Gastrocnemius medialis (tissue), 4 donors: Measurements from ENCODE around the gene SH3BP5. TPM values are rescaled to one million over a fixed set of nuclear protein-coding genes. Genes with fewer than 3 reads are reported as not detected.
A peak's percentile ranks its signal among the peaks of the same experiment; 100 is the strongest.

Experiments
- ATAC-seq, 2 donors: fragments of 150-250 bp; one replicate each; pipeline ENCODE4 v1.9.1; 2016
- DNase-seq, 2 donors: peaks; one replicate each; pipeline ENCODE4 v3.0.0-alpha.2; 2019
- H3K27ac ChIP-seq, 4 donors: fragments of 200-600 bp; sonication (generic); 1 replicate in 1 of 4; 2 replicates in 3 of 4; pipeline ENCODE4 v1.5.1; 2016 to 2018; ENCODE audit warnings: mild to moderate bottlenecking in 2 of 4, moderate library complexity in 1 of 4
- H3K27me3 ChIP-seq, 3 donors: fragments of 200-600 bp; sonication (generic) in 2 of 3; 1 replicate in 1 of 3; 2 replicates in 2 of 3; pipeline versions ENCODE4 v1.5.1 to v1.6.0; 2016 to 2019; ENCODE audit warnings: mild to moderate bottlenecking in 1 of 3, moderate library complexity in 1 of 3
- H3K36me3 ChIP-seq, 2 donors: fragments of 200-600 bp; sonication (generic) in 1 of 2; one replicate each; pipeline ENCODE4 v1.5.1; 2017 to 2018
- H3K4me1 ChIP-seq, 2 donors: fragments of 200-600 bp; sonication (generic) in 1 of 2; one replicate each; pipeline ENCODE4 v1.5.1; 2016 to 2017; ENCODE audit warnings: mild to moderate bottlenecking in 2 of 2
- H3K4me3 ChIP-seq, 4 donors: fragments of 200-600 bp; sonication (generic) in 3 of 4; 1 replicate in 1 of 4; 2 replicates in 3 of 4; pipeline ENCODE4 v1.5.1; 2016 to 2019; ENCODE audit warnings: mild to moderate bottlenecking in 2 of 4
- H3K9me3 ChIP-seq, 3 donors: fragments of 200-600 bp; sonication (generic) in 2 of 3; 1 replicate in 1 of 3; 2 replicates in 2 of 3; pipeline ENCODE4 v1.5.1; 2016 to 2019
- POLR2A ChIP-seq, 2 donors: fragments of 450-650 bp; IDR thresholded peaks; one replicate each; pipeline ENCODE4 v1.6.1; 2017; ENCODE audit warnings: antibody characterized with exemption in 2 of 2, mild to moderate bottlenecking in 2 of 2, moderate library complexity in 2 of 2
- in situ Hi-C, 4 donors: fragments of 200-750 bp; cut with MboI; loops; one replicate each; pipeline versions ENCODE4 v1.15.0 to v1.8.0; 2017; ENCODE audit warnings: low sequenced_read_pairs in 4 of 4
- intact Hi-C: fragments of 100-400 bp; cut with DNase I; formaldehyde crosslinking; loops from one replicate; pipeline ENCODE4 v1.15.1; 2023; ENCODE audit warnings: low total_unique reads
- total RNA-seq, 4 donors: library from RNA; depleted of rRNA; stranded (reverse); fragments of >200 nt; gene quantifications; one replicate each; pipeline versions ENCODE4 v1.1.0 to v1.2.3, GENCODE V29; 2016
- TF ChIP-seq, protein P1 (sequence below), 5 experiments: fragments of 450-650 bp in 3 of 5; fragments of 200-600 bp in 2 of 5; sonication (generic) in 2 of 5; IDR thresholded peaks in 4 of 5; conservative IDR thresholded peaks in 1 of 5; 1 replicate in 4 of 5; 2 replicates in 1 of 5; pipeline ENCODE4 v1.5.1; 2016 to 2019; ENCODE audit warnings: antibody characterized with exemption in 5 of 5, mild to moderate bottlenecking in 3 of 5, moderate library complexity in 3 of 5

Gene SH3BP5
- total RNA-seq, 4 donors from 2014 or later = 31.5 to 111 (median 75.5) TPM

DNA sequence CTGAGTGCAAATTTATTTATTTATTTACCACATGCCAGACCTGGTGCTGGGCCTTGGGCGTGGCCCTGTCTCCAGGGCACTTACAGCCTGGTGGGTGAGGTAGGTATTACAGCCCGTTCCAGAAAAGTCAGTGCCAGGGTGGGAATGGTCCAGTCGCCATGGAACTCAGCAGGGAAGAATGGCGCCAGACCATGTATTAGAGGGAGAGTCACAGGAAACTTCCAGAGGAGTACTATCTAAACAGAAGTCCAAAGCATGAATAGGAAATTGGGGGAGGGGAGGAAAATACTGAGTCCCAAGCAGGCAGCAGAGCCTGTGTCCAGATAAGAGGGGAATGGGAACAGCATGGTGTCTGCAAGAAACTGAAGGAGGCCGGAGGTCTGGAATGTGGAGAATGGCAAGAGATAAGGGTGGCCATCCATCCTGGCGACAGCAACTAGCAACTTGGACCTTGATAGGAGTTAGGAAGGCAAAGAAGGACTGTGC lies 27.0 kb downstream of the SH3BP5 start:
- intact Hi-C loops (no loop called here), in situ Hi-C loops (no loop called here)
- no peak for DNase-seq
- Histone ChIP-seq H3K27ac (no peak overlapping the region), H3K4me3 (no peak overlapping the region), H3K4me1 (peaks cover 16 to 20% of the 10 kb centered on the region in 2 donors), H3K9me3 (no peaks in the 10 kb centered on the region), H3K36me3 (peaks cover 0 to 13% of the 10 kb centered on the region in 2 donors), H3K27me3 (no peaks in the 10 kb centered on the region)
- TF ChIP-seq, protein P1, sequence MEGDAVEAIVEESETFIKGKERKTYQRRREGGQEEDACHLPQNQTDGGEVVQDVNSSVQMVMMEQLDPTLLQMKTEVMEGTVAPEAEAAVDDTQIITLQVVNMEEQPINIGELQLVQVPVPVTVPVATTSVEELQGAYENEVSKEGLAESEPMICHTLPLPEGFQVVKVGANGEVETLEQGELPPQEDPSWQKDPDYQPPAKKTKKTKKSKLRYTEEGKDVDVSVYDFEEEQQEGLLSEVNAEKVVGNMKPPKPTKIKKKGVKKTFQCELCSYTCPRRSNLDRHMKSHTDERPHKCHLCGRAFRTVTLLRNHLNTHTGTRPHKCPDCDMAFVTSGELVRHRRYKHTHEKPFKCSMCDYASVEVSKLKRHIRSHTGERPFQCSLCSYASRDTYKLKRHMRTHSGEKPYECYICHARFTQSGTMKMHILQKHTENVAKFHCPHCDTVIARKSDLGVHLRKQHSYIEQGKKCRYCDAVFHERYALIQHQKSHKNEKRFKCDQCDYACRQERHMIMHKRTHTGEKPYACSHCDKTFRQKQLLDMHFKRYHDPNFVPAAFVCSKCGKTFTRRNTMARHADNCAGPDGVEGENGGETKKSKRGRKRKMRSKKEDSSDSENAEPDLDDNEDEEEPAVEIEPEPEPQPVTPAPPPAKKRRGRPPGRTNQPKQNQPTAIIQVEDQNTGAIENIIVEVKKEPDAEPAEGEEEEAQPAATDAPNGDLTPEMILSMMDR (IDR thresholded peaks at IDR 0.05 in 4 of 5, conservative IDR thresholded peaks at IDR 0.05 in 1 of 5) = peak in 1 of 5 experiments; percentile 43
- TF ChIP-seq POLR2A (IDR thresholded peaks at IDR 0.05) = no peak
- no peak for ATAC-seq

DNA sequence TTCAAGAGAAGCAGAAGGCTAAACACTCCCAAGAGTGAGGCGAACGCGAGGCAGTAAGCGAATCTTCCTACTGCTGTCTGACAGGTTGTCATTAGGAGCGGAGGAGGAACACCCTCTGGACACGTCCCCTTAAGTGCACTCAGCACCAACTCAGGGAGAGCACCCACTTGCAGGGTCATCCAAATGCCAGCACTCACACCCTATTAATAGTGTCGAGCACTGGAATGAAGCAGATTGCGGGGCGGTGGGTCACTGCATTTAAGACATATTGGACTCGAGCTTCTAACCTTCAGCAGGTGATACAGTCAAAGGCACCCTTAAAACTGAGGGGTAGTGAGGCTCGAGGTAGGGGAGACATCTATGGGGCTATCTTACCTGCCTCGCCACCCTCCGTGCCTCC lies 28.7 kb downstream of the SH3BP5 start:
- no peaks in the 10 kb centered on the region for H3K27me3 ChIP-seq
- H3K36me3 ChIP-seq = peaks cover 0 to 13% of the 10 kb centered on the region in 2 donors
- H3K4me1 ChIP-seq = peaks cover 27 to 29% of the 10 kb centered on the region in 2 donors
- H3K4me3 ChIP-seq = no peak overlapping the region
- no peaks in the 10 kb centered on the region for H3K9me3 ChIP-seq
- H3K27ac ChIP-seq = no peak overlapping the region
- intact Hi-C loops = no loop called here
- DNase-seq (no peak), ATAC-seq (no peak)
- in situ Hi-C loops = no loop called here
- TF ChIP-seq, protein P1 (IDR thresholded peaks at IDR 0.05 in 4 of 5, conservative IDR thresholded peaks at IDR 0.05 in 1 of 5) = no peak
- TF ChIP-seq POLR2A (IDR thresholded peaks at IDR 0.05) = no peak

DNA sequence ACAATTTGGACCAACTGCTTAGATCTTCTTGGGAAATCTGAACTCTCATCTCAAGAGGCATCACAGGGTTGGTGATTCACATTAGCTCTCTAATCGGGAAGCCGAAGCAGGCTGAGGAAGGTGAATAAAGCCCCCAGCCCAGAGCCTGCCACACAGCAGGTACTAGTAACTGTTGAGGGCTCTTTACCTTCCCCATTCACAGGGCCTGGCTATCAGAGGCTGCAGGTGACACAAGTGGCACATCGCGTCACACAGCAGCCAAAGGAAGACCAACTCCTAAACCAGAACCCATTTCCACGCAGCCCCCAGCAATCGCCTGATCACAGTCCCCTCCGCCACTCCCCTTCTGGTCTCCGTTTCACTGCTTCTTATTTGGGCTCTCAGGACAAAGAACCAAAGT lies 29.2 kb downstream of the SH3BP5 start:
- H3K4me1 ChIP-seq = peaks cover 28 to 33% of the 10 kb centered on the region in 2 donors
- H3K27ac ChIP-seq = no peak overlapping the region
- H3K36me3 ChIP-seq = peaks cover 0 to 13% of the 10 kb centered on the region in 2 donors
- DNase-seq = no peak
- TF ChIP-seq POLR2A (IDR thresholded peaks at IDR 0.05) = no peak
- TF ChIP-seq, protein P1 (IDR thresholded peaks at IDR 0.05 in 4 of 5, conservative IDR thresholded peaks at IDR 0.05 in 1 of 5) = no peak
- intact Hi-C loops = no loop called here
- no peak overlapping the region for H3K4me3 ChIP-seq
- no peaks in the 10 kb centered on the region for H3K27me3 ChIP-seq
- no peak for ATAC-seq
- in situ Hi-C loops = no loop called here
- H3K9me3 ChIP-seq = no peaks in the 10 kb centered on the region

DNA sequence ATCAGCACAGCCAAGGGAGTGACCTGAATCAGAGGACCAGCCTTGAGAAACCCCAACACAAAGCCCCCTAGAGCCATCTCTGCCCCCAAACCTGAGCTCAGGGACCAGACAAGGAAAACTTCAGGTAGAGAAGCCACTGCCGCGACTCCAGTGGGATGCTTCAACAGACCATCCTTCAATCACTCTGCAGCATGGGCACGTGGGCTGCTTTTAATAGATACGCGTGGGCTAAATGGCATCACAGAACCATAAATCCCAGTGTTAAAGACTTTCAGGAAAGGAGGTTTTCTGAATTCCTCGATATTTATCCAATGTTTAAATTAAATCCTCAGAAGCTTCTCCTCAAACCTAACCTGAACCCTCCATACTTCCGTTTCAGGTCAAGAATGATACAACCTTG lies 30.6 kb downstream of the SH3BP5 start:
- Histone ChIP-seq H3K4me3 (no peak overlapping the region), H3K4me1 (peaks cover 28 to 38% of the 10 kb centered on the region in 2 donors), H3K36me3 (peaks cover 0 to 13% of the 10 kb centered on the region in 2 donors), H3K27ac (peak overlapping the region in 3 of 4 donors; percentile 63 to 89 (median 75)), H3K9me3 (no peaks in the 10 kb centered on the region), H3K27me3 (no peaks in the 10 kb centered on the region)
- ATAC-seq (no peak), DNase-seq (no peak)
- in situ Hi-C loops = no loop called here
- TF ChIP-seq, protein P1 (IDR thresholded peaks at IDR 0.05 in 4 of 5, conservative IDR thresholded peaks at IDR 0.05 in 1 of 5) = no peak
- no peak for TF ChIP-seq POLR2A (IDR thresholded peaks at IDR 0.05)
- intact Hi-C loops = no loop called here
